Gastroesophageal sphincter (tissue), 3 donors: Measurements from ENCODE around the gene RFC2.

Source experiments
- CTCF ChIP-seq, 4 experiments: fragments of 200-600 bp in 2 of 4; fragments of 450-650 bp in 2 of 4; sonication (generic) in 1 of 4; IDR thresholded peaks; one replicate each; pipeline ENCODE4 v1.5.1; 2017 to 2019; ENCODE audit warnings: antibody characterized with exemption in 4 of 4, mild to moderate bottlenecking in 2 of 4, moderate library complexity in 2 of 4
- POLR2A ChIP-seq, 2 donors: fragments of 450-650 bp; IDR thresholded peaks; one replicate each; pipeline ENCODE4 v1.6.1; 2017; ENCODE audit warnings: antibody characterized with exemption in 2 of 2, mild to moderate bottlenecking in 2 of 2, moderate library complexity in 1 of 2
- POLR2AphosphoS5 ChIP-seq: sonication (generic); formaldehyde crosslinking; IDR thresholded peaks from one replicate; pipeline ENCODE4 v1.6.1; 2017; ENCODE audit warnings: antibody characterized with exemption

GRCh38 chr7:74242122-74242443 is 12.1 kb downstream of the RFC2 start:
- TF ChIP-seq CTCF (IDR thresholded peaks at IDR 0.05) (no peak), POLR2A (IDR thresholded peaks at IDR 0.05) (no peak), POLR2AphosphoS5 (no peak)
